Measurements from ENCODE around the gene ILDR2.

The ILDR2 gene

GRCh38 chr1:166905136-166905535 lies 70.2 kb downstream of the ILDR2 start:
- DNase-seq (ENCODE audit: extremely low read depth, low read depth): no peak
- TF ChIP-seq, protein P1, sequence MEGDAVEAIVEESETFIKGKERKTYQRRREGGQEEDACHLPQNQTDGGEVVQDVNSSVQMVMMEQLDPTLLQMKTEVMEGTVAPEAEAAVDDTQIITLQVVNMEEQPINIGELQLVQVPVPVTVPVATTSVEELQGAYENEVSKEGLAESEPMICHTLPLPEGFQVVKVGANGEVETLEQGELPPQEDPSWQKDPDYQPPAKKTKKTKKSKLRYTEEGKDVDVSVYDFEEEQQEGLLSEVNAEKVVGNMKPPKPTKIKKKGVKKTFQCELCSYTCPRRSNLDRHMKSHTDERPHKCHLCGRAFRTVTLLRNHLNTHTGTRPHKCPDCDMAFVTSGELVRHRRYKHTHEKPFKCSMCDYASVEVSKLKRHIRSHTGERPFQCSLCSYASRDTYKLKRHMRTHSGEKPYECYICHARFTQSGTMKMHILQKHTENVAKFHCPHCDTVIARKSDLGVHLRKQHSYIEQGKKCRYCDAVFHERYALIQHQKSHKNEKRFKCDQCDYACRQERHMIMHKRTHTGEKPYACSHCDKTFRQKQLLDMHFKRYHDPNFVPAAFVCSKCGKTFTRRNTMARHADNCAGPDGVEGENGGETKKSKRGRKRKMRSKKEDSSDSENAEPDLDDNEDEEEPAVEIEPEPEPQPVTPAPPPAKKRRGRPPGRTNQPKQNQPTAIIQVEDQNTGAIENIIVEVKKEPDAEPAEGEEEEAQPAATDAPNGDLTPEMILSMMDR (IDR thresholded peaks at IDR 0.05; ENCODE audit: low read depth, low read length, missing control alignments): no peak
- no peak overlapping the region for H3K4me3 ChIP-seq (replicated peaks; ENCODE audit: low read depth, low read length)

- TF ChIP-seq, protein P1 (IDR thresholded peaks at IDR 0.05; ENCODE audit: low read depth, low read length, missing control alignments): no peak
- no peak for DNase-seq (ENCODE audit: extremely low read depth, low read depth)
- H3K4me3 ChIP-seq (replicated peaks; ENCODE audit: low read depth, low read length): no peak overlapping the region
Measured at GRCh38 chr1:166903232-166903631, 72.1 kb downstream of the ILDR2 start.

GRCh38 chr1:166902279-166902678 lies 73.1 kb downstream of the ILDR2 start:
- TF ChIP-seq, protein P1 (IDR thresholded peaks at IDR 0.05; ENCODE audit: low read depth, low read length, missing control alignments): no peak
- H3K4me3 ChIP-seq (replicated peaks; ENCODE audit: low read depth, low read length): no peak overlapping the region
- peak; percentile 37 for DNase-seq (ENCODE audit: extremely low read depth, low read depth)

DNA sequence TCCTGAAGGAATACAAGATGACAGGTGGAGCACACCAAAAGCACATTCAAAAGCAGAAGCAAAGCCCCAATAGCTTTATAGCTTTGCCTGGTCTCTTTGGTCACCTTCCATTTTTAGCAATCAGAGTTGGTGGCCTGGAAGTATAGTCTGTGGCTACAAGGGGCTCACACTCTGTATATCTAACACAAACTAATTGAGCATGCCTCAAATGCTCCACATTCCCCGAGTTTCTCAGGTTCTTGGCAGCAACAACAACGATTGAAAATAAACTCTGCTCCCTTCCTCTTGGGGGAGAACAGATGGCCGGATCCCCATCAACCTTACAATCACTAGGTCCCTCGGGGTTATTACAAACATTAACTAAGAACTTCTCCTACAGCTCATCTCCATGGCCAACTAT lies 74.4 kb downstream of the ILDR2 start:
- TF ChIP-seq, protein P1 (IDR thresholded peaks at IDR 0.05; ENCODE audit: low read depth, low read length, missing control alignments): no peak
- no peak overlapping the region for H3K4me3 ChIP-seq (replicated peaks; ENCODE audit: low read depth, low read length)
- no peak for DNase-seq (ENCODE audit: extremely low read depth, low read depth)

- no peak for DNase-seq (ENCODE audit: extremely low read depth, low read depth)
- H3K4me3 ChIP-seq (replicated peaks; ENCODE audit: low read depth, low read length): no peak overlapping the region
- TF ChIP-seq, protein P1 (IDR thresholded peaks at IDR 0.05; ENCODE audit: low read depth, low read length, missing control alignments): no peak
Measured at GRCh38 chr1:166899769-166900168, 75.6 kb downstream of the ILDR2 start.

GRCh38 chr1:166895766-166896165 lies 79.6 kb downstream of the ILDR2 start:
- DNase-seq (ENCODE audit: extremely low read depth, low read depth): no peak
- H3K4me3 ChIP-seq (replicated peaks; ENCODE audit: low read depth, low read length): no peak overlapping the region
- TF ChIP-seq, protein P1 (IDR thresholded peaks at IDR 0.05; ENCODE audit: low read depth, low read length, missing control alignments): no peak

GRCh38 chr1:166889776-166890175 lies 85.6 kb downstream of the ILDR2 start:
- no peak for DNase-seq (ENCODE audit: extremely low read depth, low read depth)
- no peak overlapping the region for H3K4me3 ChIP-seq (replicated peaks; ENCODE audit: low read depth, low read length)
- TF ChIP-seq, protein P1 (IDR thresholded peaks at IDR 0.05; ENCODE audit: low read depth, low read length, missing control alignments): no peak

Measured in HFF-Myc (cell line).